Activated T-cell treated with anti-CD3 and anti-CD28 coated beads for 24 hours (primary cell): ENCODE data around the gene SCPEP1.

ENCODE experiments used
- DNase-seq: peaks from one replicate; pipeline ENCODE4 v3.0.0-alpha.2; 2020; ENCODE audit warnings: low read depth

The SCPEP1 gene

GRCh38 chr17:57040571-57040970 is 62.6 kb downstream of the SCPEP1 start:
- no peak for DNase-seq

- no peak for DNase-seq
Observed at GRCh38 chr17:57043276-57043675, 65.3 kb downstream of the SCPEP1 start.

- no peak for DNase-seq
Observed at GRCh38 chr17:57044976-57045867, 67.3 kb downstream of the SCPEP1 start.

- DNase-seq = no peak
Observed at GRCh38 chr17:57045868-57046704, 68.2 kb downstream of the SCPEP1 start.

GRCh38 chr17:57046749-57047148 is 68.8 kb downstream of the SCPEP1 start:
- DNase-seq = no peak

GRCh38 chr17:57048096-57048495 is 70.2 kb downstream of the SCPEP1 start:
- no peak for DNase-seq

GRCh38 chr17:57050306-57050705 is 72.4 kb downstream of the SCPEP1 start:
- no peak for DNase-seq

- no peak for DNase-seq
Observed at GRCh38 chr17:57051886-57052361, 74.0 kb downstream of the SCPEP1 start.
